ENCODE data around the gene SEC14L1. TPM values are rescaled to one million over a fixed set of nuclear protein-coding genes. Genes with fewer than 3 reads are reported as not detected.
A peak's percentile ranks its signal among the peaks of the same experiment; 100 is the strongest.

SEC14L1 gene
- total RNA-seq, 2 experiments from 2014 or later = 44.2 to 67.0 TPM

DNA sequence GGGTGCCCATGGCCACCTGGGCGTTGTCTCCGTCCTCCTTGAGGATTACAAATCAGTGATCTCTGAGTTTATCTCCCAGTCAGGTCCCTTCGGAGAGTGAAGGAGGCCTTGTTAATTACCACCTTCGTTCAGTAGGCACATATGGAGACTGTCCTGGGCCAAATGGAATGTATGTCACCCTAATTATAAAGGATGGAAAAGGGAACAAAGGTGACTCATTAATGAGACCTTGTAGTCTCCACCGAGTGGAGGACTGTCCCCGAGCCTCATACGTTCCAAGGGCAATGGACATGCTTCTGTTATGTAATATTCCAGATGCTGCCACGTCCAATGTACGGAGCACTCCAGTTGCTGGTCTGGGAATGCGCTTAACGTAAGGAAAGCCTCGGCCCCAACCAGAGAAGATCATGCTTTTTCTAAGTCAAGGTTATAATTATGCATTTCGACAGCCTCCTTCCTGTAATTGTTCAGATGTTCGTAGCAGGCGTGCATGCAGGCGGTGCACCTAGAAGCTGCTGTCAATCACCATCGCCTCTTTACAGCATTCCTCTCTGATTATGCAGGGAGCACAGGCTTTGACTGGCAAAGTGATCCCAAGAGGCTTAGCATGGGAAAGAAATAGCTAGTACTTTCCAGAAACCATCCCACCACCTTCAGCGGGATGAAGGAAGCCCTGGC is 22.4 kb upstream of the SEC14L1 start:
- no peaks in the 10 kb centered on the region for H3K27me3 Mint-ChIP-seq
- H3K36me3 Mint-ChIP-seq (ENCODE audit: low read depth) = no peaks in the 10 kb centered on the region
- ChIA-PET POLR2A (no interaction called here), CTCF (interaction anchor here (0.7 to 1.2 kb wide), 2 partner anchors 9 to 42 kb away, joined by 3 read pairs; no protein-coding TSS in a partner anchor)
- H3K9me3 Mint-ChIP-seq (ENCODE audit: low read depth) = no peaks in the 10 kb centered on the region
- no peak overlapping the region for H3K27ac Mint-ChIP-seq
- ATAC-seq = no peak
- no peak overlapping the region for H3K4me3 Mint-ChIP-seq
- intact Hi-C loops (cut with DNase I, micrococcal nuclease) = no loop called here
- peaks cover 5% of the 10 kb centered on the region for H3K4me1 Mint-ChIP-seq
- DNase-seq = no peak

DNA sequence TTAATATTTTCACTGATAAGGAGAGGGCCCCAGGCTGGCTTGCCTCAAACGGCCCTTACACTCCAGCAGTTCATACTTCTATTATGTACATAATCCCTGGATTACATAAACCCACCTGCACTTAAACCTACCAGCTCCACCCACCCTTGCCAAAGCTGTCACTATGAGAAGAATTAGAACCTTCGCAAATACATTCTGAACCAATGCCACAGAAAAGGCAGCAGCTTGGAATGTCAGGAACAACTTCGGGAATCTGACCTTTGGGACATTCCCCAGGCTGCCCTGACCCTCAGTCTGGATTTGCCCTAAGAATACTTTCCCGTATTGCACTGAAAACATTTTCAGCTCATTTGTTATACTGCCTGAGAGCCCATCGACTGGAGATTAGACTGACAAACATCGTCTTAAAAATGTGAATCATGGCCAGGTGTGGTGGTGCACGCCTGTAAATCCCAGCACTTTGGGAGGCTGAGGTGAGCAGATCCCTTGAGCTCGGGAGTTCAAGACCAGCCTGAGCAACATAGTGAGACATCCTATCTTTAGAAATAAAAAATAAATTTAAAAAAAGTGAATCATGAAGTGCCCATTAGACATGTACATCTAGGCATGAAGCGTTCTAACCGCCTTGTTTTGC is 21.0 kb upstream of the SEC14L1 start:
- CTCF ChIA-PET = interaction anchor here (0.6 to 1.2 kb wide), 3 partner anchors 8 to 88 kb away, joined by 3 read pairs; no protein-coding TSS in a partner anchor
- intact Hi-C loops (cut with DNase I, micrococcal nuclease) = no loop called here
- DNase-seq (no peak), ATAC-seq (no peak)
- H3K4me1 Mint-ChIP-seq = peaks cover 12% of the 10 kb centered on the region
- no peaks in the 10 kb centered on the region for H3K36me3 Mint-ChIP-seq (ENCODE audit: low read depth)
- H3K9me3 Mint-ChIP-seq (ENCODE audit: low read depth) = no peaks in the 10 kb centered on the region
- POLR2A ChIA-PET = no interaction called here
- H3K27ac Mint-ChIP-seq = no peak overlapping the region
- H3K4me3 Mint-ChIP-seq = no peak overlapping the region
- H3K27me3 Mint-ChIP-seq = no peaks in the 10 kb centered on the region

DNA sequence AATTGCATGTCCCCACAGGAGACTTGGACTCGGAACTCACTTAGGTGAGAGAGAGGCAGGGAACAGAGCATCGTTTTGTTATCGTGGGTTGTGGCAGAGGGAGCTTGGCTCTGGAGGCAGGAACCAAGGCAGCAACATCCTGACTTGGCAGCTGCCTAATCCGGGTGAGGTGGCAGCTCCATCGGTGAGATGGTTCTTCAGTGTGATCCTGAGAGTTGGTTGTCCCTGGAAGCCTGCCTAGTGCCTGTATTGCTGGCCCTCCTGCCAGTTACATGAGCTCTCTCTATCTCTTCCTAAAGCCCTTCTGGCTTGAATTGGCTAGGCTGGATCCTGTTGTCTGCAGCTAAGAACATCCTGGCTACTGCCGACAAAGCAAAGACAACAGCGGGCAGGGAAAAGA is 19.9 kb upstream of the SEC14L1 start:
- no peak for ATAC-seq
- CTCF ChIA-PET = interaction anchor here (0.5 kb wide), 1 partner anchor 100 kb away, joined by 3 read pairs; no protein-coding TSS in a partner anchor
- no peak overlapping the region for H3K4me3 Mint-ChIP-seq
- H3K9me3 Mint-ChIP-seq (ENCODE audit: low read depth) = no peaks in the 10 kb centered on the region
- POLR2A ChIA-PET = no interaction called here
- H3K27me3 Mint-ChIP-seq = no peaks in the 10 kb centered on the region
- DNase-seq = no peak
- peaks cover 12% of the 10 kb centered on the region for H3K4me1 Mint-ChIP-seq
- H3K27ac Mint-ChIP-seq = no peak overlapping the region
- intact Hi-C loops (cut with DNase I, micrococcal nuclease) = no loop called here
- no peaks in the 10 kb centered on the region for H3K36me3 Mint-ChIP-seq (ENCODE audit: low read depth)

DNA sequence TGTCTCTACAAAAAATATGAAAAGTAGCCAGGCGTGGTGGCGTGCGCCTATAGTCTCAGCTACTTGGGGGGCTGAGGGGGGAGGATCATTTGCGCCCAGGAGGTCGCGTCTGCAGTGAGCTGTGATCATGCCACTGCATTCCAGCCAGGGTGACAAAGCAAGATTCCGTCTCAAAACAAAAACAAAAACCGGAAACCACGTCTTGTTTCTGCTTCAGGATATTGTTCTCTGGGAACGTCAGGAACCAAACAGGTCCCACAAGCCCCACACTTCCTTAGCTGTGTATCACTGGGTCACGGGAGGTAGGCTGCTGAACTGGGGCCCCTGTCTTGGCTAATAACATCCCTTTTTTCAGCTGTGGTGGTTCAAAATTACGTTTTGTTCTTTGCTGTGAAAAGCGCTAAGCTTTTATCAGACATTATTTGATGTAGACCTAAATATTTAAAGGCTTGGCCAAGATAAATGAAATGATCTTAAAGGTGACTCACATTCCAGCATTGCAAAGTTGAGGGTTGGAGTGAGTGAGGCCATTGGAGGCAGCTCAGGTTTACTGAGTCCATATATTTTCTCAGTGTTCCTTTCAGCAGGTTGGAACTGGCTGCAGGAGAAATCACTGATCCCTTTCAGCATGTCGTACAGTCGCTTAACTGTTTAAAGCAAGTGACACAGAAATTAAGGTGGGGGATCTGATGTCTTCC is 16.4 kb upstream of the SEC14L1 start:
- POLR2A ChIA-PET = no interaction called here

DNA sequence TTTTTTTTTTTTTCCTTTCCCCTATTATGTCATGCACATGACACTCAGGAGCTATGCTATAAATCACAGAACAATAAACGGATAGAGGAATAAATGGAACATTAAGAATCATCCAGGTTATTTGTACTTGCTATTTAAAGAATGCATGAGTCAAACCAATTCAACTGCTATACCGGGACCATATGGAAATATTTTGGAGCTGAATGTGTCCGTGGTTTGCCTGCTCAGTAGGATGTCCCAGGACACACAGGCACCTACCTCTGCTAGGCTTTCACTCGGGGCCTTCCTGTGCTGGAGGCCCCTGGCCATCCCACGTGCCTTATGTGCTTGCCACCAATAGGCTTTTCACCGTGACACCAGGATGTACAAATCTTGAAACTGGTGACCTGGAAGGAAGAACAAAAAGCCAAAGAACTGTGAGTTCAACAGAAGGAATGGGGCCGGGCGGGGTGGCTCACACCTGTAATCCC is 15.3 kb upstream of the SEC14L1 start:
- ATAC-seq (no peak), DNase-seq (no peak)
- intact Hi-C loops (cut with DNase I, micrococcal nuclease) = no loop called here
- H3K4me3 Mint-ChIP-seq = no peak overlapping the region
- no peaks in the 10 kb centered on the region for H3K9me3 Mint-ChIP-seq (ENCODE audit: low read depth)
- CTCF ChIA-PET = interaction anchor here (0.6 to 1.9 kb wide), 2 partner anchors 14 to 1225 kb away, joined by 3 to 4 read pairs; no protein-coding TSS in a partner anchor
- POLR2A ChIA-PET = no interaction called here
- H3K36me3 Mint-ChIP-seq (ENCODE audit: low read depth) = no peaks in the 10 kb centered on the region
- no peaks in the 10 kb centered on the region for H3K27me3 Mint-ChIP-seq
- peaks cover 35% of the 10 kb centered on the region for H3K4me1 Mint-ChIP-seq
- H3K27ac Mint-ChIP-seq = no peak overlapping the region

More for the DNA sequence above, 16.4 kb upstream of the SEC14L1 start:
- H3K4me3 Mint-ChIP-seq = no peak overlapping the region
- H3K27me3 Mint-ChIP-seq = no peaks in the 10 kb centered on the region
- intact Hi-C loops (cut with DNase I, micrococcal nuclease) = no loop called here
- no peaks in the 10 kb centered on the region for H3K36me3 Mint-ChIP-seq (ENCODE audit: low read depth)
- no peak overlapping the region for H3K27ac Mint-ChIP-seq
- CTCF ChIA-PET = interaction anchor here (0.6 to 1.9 kb wide), 5 partner anchors 14 to 122 kb away, joined by 3 to 4 read pairs (median 3); no protein-coding TSS in a partner anchor
- ATAC-seq (no peak), DNase-seq (no peak)
- peaks cover 31% of the 10 kb centered on the region for H3K4me1 Mint-ChIP-seq
- no peaks in the 10 kb centered on the region for H3K9me3 Mint-ChIP-seq (ENCODE audit: low read depth)

DNA sequence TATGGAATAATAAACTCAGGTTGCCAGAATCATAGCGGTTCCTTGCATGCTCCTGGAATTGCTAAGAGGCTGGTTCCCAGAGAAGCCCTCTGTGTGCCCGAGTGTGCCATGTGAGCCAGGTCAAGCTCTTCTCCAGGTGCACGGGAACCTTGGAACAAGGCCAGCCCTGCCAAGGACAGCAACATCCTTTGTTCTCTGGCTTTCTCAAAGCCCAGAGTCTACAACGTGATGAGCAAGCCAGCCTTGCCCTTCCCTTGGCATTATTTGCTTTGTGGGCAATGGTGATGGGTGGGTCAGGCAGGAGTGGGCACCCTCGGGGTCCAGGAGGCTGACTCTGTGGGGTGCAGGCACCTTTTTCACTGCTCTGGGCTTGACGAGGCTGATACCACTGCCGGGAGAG is 14.2 kb upstream of the SEC14L1 start:
- ChIA-PET POLR2A (no interaction called here), CTCF (no interaction called here)
- Mint-ChIP-seq H3K27ac (no peak overlapping the region), H3K27me3 (no peaks in the 10 kb centered on the region), H3K9me3 (ENCODE audit: low read depth) (no peaks in the 10 kb centered on the region), H3K4me3 (no peak overlapping the region), H3K36me3 (ENCODE audit: low read depth) (no peaks in the 10 kb centered on the region), H3K4me1 (peaks cover 35% of the 10 kb centered on the region)
- ATAC-seq (no peak), DNase-seq (no peak)
- intact Hi-C loops (cut with DNase I, micrococcal nuclease) = loop anchor here in 1 of 2 experiments (2.0 kb wide), 1 partner anchor 14 kb away; the partner anchor contains the start of gene SEC14L1

DNA sequence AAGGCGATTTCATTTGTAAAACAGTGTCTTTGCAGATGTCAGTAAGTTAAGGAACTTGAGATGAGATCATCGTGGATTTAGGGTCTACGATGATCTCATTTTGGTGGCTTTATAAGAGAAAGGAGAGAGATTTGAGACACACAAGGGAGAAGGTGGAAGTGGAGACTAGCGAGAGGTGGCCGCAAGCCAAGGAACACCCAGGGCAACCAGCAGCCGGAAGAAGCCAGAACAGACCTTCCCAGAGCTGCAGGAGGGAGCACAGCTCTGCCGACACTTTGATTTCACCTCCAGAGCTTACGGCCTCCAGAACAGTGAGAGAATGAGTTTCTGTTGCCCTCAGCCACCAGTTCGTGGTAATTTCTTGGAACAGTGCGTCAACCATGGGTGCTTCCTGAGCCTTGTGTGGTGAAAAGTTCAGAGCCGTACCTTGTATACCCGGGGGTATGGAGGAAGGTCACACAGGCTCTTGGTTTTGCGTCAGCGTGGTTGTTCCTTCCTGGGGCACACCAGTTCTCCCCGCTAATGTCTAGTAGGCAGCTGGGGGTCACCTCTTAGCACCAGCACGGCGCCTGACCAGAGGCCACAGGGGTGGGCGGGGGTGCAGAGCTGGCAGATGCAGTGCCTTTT is 12.9 kb upstream of the SEC14L1 start:
- POLR2A ChIA-PET = interaction anchor here (0.6 to 1.3 kb wide), 4 partner anchors 10 to 233 kb away, joined by 3 to 15 read pairs (median 7); partner anchors contain the start of gene SEC14L1
- intact Hi-C loops (cut with DNase I, micrococcal nuclease) = loop anchor here in 1 of 2 experiments (1.0 to 2.0 kb wide), 2 partner anchors 13 to 40 kb away; partner anchors contain the start of gene SEC14L1
- CTCF ChIA-PET = interaction anchor here (0.5 to 1.9 kb wide), 10 partner anchors 9 to 400 kb away, joined by 3 to 8 read pairs (median 4); no protein-coding TSS in a partner anchor

DNA sequence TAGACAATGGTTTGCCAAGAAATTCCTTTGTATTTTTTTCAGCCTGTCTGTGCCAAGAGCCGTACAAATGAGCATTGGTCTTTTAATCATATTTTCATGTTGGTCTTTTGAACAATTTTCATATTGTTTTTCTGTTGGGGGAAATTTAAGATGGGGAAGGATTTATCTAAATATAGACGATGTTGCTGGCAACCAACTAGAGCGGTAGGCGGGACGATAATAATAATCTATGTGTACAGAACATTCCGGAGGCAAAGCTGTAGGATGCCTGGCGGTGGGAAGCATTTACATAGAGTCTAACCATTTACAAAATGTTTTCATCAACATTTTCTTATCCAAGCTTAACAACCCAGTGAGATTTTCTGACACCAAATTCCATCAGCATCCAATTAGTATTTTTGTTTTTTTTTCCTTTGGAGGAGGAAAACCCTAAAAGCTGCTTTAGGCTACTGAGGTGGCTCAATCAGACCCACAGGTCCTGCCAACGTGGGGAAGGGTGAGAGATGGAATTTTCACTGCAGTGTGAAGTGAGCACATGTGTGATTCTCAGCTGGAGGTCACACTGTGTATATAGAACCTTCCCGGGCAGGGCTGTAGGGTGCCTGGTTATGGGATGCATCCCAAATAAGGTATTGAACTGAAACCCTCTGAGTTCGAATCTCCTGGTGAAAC is 11.7 kb upstream of the SEC14L1 start:
- H3K27ac Mint-ChIP-seq = peak overlapping the region; percentile 67
- no peaks in the 10 kb centered on the region for H3K9me3 Mint-ChIP-seq (ENCODE audit: low read depth)
- no peak for DNase-seq
- ATAC-seq = no peak
- peaks cover 27% of the 10 kb centered on the region for H3K4me1 Mint-ChIP-seq
- no peaks in the 10 kb centered on the region for H3K27me3 Mint-ChIP-seq
- CTCF ChIA-PET = interaction anchor here (0.6 to 1.9 kb wide), 8 partner anchors 9 to 665 kb away, joined by 3 to 8 read pairs (median 4); no protein-coding TSS in a partner anchor
- H3K4me3 Mint-ChIP-seq = no peak overlapping the region
- POLR2A ChIA-PET = no interaction called here
- intact Hi-C loops (cut with DNase I, micrococcal nuclease) = no loop called here
- no peaks in the 10 kb centered on the region for H3K36me3 Mint-ChIP-seq (ENCODE audit: low read depth)

More for the DNA sequence above, 12.9 kb upstream of the SEC14L1 start:
- no peaks in the 10 kb centered on the region for H3K27me3 Mint-ChIP-seq
- H3K27ac Mint-ChIP-seq = peak overlapping the region; percentile 94
- peaks cover 30% of the 10 kb centered on the region for H3K4me1 Mint-ChIP-seq
- H3K9me3 Mint-ChIP-seq (ENCODE audit: low read depth) = no peaks in the 10 kb centered on the region
- no peaks in the 10 kb centered on the region for H3K36me3 Mint-ChIP-seq (ENCODE audit: low read depth)
- peak; percentile 81 for DNase-seq
- peak overlapping the region; percentile 67 for H3K4me3 Mint-ChIP-seq
- peak; percentile 96 for ATAC-seq

DNA sequence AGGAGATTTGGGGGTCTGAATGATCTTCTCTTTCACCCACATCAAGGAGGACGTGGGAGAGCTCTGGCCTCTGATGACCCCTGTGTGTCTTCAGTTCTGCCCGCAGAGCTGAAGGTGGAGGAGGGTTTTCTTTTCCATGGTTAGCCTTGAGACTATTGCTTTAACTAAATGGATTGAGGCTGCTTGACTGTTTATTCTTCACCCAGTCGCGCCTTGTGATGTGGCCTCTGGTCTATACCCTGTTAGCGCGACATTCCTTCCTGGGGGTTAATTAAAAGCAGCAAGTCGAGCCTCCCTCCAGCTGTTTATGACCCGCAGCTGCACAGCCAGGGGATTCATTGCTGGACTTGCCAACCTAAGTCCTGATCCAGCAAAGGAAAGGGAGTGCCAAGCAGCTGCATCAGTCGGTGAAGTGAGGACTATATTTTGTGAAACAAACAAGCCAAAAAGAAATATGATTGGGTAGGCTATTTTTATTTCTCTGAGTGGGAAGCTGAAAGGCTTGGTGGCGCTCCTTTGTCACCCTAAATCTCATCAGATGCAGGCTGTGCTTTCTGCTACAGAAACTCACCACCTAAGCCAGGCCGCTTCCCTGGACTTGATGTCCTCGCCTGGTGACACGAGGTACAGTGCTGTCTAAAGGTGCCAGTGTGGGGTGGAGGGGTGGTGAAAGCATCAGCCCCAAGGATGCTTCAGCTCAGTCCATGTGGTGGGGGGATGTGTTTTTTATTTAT is 11.0 kb upstream of the SEC14L1 start:
- Mint-ChIP-seq H3K27me3 (no peaks in the 10 kb centered on the region), H3K4me3 (no peak overlapping the region), H3K4me1 (peaks cover 22% of the 10 kb centered on the region), H3K36me3 (ENCODE audit: low read depth) (no peaks in the 10 kb centered on the region), H3K9me3 (ENCODE audit: low read depth) (no peaks in the 10 kb centered on the region), H3K27ac (no peak overlapping the region)
- intact Hi-C loops (cut with DNase I, micrococcal nuclease) = no loop called here
- POLR2A ChIA-PET = no interaction called here
- ATAC-seq (no peak), DNase-seq (no peak)
- CTCF ChIA-PET = interaction anchor here (0.6 to 1.9 kb wide), 4 partner anchors 8 to 199 kb away, joined by 3 to 5 read pairs (median 4); no protein-coding TSS in a partner anchor

DNA sequence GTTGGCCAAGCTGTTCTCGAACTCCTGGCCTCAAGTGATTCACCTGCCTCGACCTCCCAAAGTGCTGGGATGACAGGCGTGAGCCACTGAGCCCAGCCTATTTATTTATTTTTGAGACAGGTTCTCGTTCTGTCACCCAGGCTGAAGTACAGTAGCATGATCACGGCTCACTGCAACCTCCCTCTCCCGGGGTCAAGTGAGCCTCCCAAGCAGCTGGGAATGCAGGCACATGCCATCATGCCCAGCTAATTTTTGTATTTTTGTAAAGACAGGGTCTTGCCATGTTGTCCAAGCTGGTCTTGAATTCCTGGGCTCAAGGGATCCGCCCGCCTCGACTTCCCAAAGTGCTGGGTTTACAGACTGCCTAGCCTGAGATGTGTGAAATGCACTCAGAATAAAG is 10.2 kb upstream of the SEC14L1 start:
- ATAC-seq (no peak), DNase-seq (no peak)
- H3K27ac Mint-ChIP-seq = no peak overlapping the region
- H3K9me3 Mint-ChIP-seq (ENCODE audit: low read depth) = no peaks in the 10 kb centered on the region
- no peaks in the 10 kb centered on the region for H3K27me3 Mint-ChIP-seq
- CTCF ChIA-PET = interaction anchor here (1.2 kb wide), 1 partner anchor 9 kb away, joined by 3 read pairs; no protein-coding TSS in a partner anchor
- intact Hi-C loops (cut with DNase I, micrococcal nuclease) = no loop called here
- H3K36me3 Mint-ChIP-seq (ENCODE audit: low read depth) = no peaks in the 10 kb centered on the region
- POLR2A ChIA-PET = no interaction called here
- no peak overlapping the region for H3K4me3 Mint-ChIP-seq
- peaks cover 22% of the 10 kb centered on the region for H3K4me1 Mint-ChIP-seq
